Uterus (tissue), 4 donors: Measurements from ENCODE around the gene RBBP8. TPM values are rescaled to one million over a fixed set of nuclear protein-coding genes. Genes with fewer than 3 reads are reported as not detected.

Experiments used
- DNase-seq, 2 donors: peaks; one replicate each; pipeline ENCODE4 v3.0.0-alpha.2; 2019 to 2020
- H3K27ac ChIP-seq, 2 donors: fragments of 200-600 bp; sonication (generic); 1 replicate in 1 of 2; 2 replicates in 1 of 2; pipeline ENCODE4 v1.5.1; 2016 to 2018
- H3K27me3 ChIP-seq, 2 donors: fragments of 200-600 bp; sonication (generic); one replicate each; pipeline ENCODE4 v1.5.1; 2018 to 2019; ENCODE audit warnings: control low read depth in 1 of 2
- H3K36me3 ChIP-seq, 2 donors: fragments of 200-600 bp; sonication (generic); one replicate each; pipeline ENCODE4 v1.5.1; 2019; ENCODE audit warnings: control low read depth in 1 of 2
- H3K4me1 ChIP-seq, 2 donors: fragments of 200-600 bp; sonication (generic); one replicate each; pipeline ENCODE4 v1.5.1; 2018 to 2019; ENCODE audit warnings: control low read depth in 1 of 2
- H3K4me3 ChIP-seq, 2 donors: fragments of 200-600 bp; sonication (generic); 1 replicate in 1 of 2; 2 replicates in 1 of 2; pipeline ENCODE4 v1.5.1; 2018 to 2019; ENCODE audit warnings: mild to moderate bottlenecking in 1 of 2
- H3K9me3 ChIP-seq, 2 donors: fragments of 200-600 bp; sonication (generic); one replicate each; pipeline ENCODE4 v1.5.1; 2019; ENCODE audit warnings: control low read depth in 1 of 2
- CTCF ChIP-seq, 4 experiments: fragments of 200-600 bp in 2 of 4; fragments of 450-650 bp in 2 of 4; sonication (generic) in 2 of 4; IDR thresholded peaks; one replicate each; pipeline ENCODE4 v1.5.1; 2016 to 2019; ENCODE audit warnings: antibody characterized with exemption in 4 of 4, mild to moderate bottlenecking in 2 of 4, moderate library complexity in 1 of 4
- POLR2A ChIP-seq, 2 donors: fragments of 450-650 bp; IDR thresholded peaks; one replicate each; pipeline ENCODE4 v1.6.1; 2016; ENCODE audit warnings: antibody characterized with exemption in 2 of 2, mild to moderate bottlenecking in 1 of 2, moderate library complexity in 1 of 2
- intact Hi-C: fragments of 100-400 bp; cut with DNase I; formaldehyde crosslinking; loops from one replicate; pipeline ENCODE4 v1.15.1; 2023; ENCODE audit warnings: low total_unique reads
- total RNA-seq, 4 donors: library from RNA; depleted of rRNA in 3 of 4; stranded (reverse); fragments of >200 nt in 3 of 4; gene quantifications; one replicate each; pipeline versions ENCODE4 v1.1.0 to v1.2.4, GENCODE V29; 2014 to 2023
- donor health status: DM: yes; HTN: yes; CAD: no.

RBBP8 gene
- total RNA-seq, 4 donors from 2014 or later: 34.8 to 43.5 (median 43.3) TPM

DNA sequence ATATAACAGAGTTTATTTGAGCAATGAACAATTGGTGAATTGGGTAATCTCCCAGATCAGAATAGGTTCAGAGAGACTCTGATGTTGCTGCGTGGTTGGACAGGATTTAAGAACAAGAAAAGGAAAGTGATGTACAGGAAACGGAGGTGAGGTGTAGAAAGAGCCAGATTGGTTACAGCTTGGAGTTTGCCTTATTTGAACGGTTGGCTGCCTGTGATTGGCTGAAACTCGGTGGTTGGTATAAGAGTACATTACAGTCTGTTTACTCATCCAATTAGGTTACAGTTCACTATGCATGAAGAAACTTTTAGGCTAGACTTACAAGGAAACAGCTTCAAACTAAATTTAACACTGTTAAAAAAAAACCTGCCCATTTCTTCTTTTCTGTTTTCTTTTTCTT lies 134.1 kb downstream of the RBBP8 start:
- Histone ChIP-seq H3K27ac (no peak overlapping the region), H3K36me3 (no peaks in the 10 kb centered on the region), H3K27me3 (no peaks in the 10 kb centered on the region), H3K4me1 (no peaks in the 10 kb centered on the region), H3K9me3 (no peaks in the 10 kb centered on the region), H3K4me3 (no peak overlapping the region)
- intact Hi-C loops: no loop called here
- DNase-seq: no peak
- TF ChIP-seq POLR2A (IDR thresholded peaks at IDR 0.05) (no peak), CTCF (IDR thresholded peaks at IDR 0.05) (no peak)

- H3K9me3 ChIP-seq: no peaks in the 10 kb centered on the region
- no peak for DNase-seq
- H3K4me1 ChIP-seq: no peaks in the 10 kb centered on the region
- H3K27ac ChIP-seq: no peak overlapping the region
- no peaks in the 10 kb centered on the region for H3K27me3 ChIP-seq
- no peak overlapping the region for H3K4me3 ChIP-seq
- TF ChIP-seq POLR2A (IDR thresholded peaks at IDR 0.05): no peak
- no peak for TF ChIP-seq CTCF (IDR thresholded peaks at IDR 0.05)
- no peaks in the 10 kb centered on the region for H3K36me3 ChIP-seq
- intact Hi-C loops: no loop called here
Measured at GRCh38 chr18:23068011-23068410, 134.9 kb downstream of the RBBP8 start.

GRCh38 chr18:23068570-23069310 lies 135.6 kb downstream of the RBBP8 start:
- Histone ChIP-seq H3K4me3 (no peak overlapping the region), H3K36me3 (no peaks in the 10 kb centered on the region), H3K27ac (no peak overlapping the region), H3K4me1 (no peaks in the 10 kb centered on the region), H3K27me3 (no peaks in the 10 kb centered on the region), H3K9me3 (no peaks in the 10 kb centered on the region)
- intact Hi-C loops: no loop called here
- TF ChIP-seq CTCF (IDR thresholded peaks at IDR 0.05): no peak
- TF ChIP-seq POLR2A (IDR thresholded peaks at IDR 0.05): no peak
- DNase-seq: no peak

- H3K27ac ChIP-seq: no peak overlapping the region
- no peaks in the 10 kb centered on the region for H3K4me1 ChIP-seq
- no peaks in the 10 kb centered on the region for H3K9me3 ChIP-seq
- H3K27me3 ChIP-seq: no peaks in the 10 kb centered on the region
- intact Hi-C loops: no loop called here
- no peak overlapping the region for H3K4me3 ChIP-seq
- no peak for TF ChIP-seq POLR2A (IDR thresholded peaks at IDR 0.05)
- TF ChIP-seq CTCF (IDR thresholded peaks at IDR 0.05): no peak
- no peak for DNase-seq
- no peaks in the 10 kb centered on the region for H3K36me3 ChIP-seq
Measured at GRCh38 chr18:23069481-23069880, 136.4 kb downstream of the RBBP8 start.

DNA sequence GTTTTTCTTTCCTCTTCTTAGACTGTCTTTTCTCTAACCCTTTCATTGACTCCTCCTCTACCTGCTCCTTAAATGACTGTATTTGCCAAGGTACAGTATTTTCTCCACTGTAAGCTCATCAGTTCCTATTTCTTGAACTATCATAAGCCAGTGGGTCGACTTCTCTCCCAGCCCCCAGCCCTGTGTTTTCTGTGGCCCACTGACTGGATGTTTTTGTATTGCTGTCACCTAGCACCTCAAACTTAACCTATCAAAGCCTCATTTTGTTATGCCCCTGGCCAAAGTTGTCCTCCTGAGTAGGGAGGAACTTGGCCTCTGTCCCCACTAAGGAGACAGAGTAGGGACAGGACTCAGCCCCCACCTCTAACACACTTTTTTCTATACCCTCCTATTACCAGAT lies 136.8 kb downstream of the RBBP8 start:
- Histone ChIP-seq H3K4me1 (no peaks in the 10 kb centered on the region), H3K4me3 (no peak overlapping the region), H3K9me3 (no peaks in the 10 kb centered on the region), H3K27me3 (no peaks in the 10 kb centered on the region), H3K27ac (no peak overlapping the region), H3K36me3 (no peaks in the 10 kb centered on the region)
- intact Hi-C loops: no loop called here
- TF ChIP-seq CTCF (IDR thresholded peaks at IDR 0.05) (no peak), POLR2A (IDR thresholded peaks at IDR 0.05) (no peak)
- no peak for DNase-seq
